DND-41 (cell line): ENCODE results near the gene KLK12.

Experiments used
- EZH2 ChIP-seq: IDR thresholded peaks from 3 replicates; pipeline ENCODE4 v1.6.1; 2012; ENCODE audit warnings: borderline replicate concordance, low read depth, mild to moderate bottlenecking, moderate library complexity, low read length, inconsistent platforms; ENCODE audit not compliant: severe bottlenecking
- TF ChIP-seq, protein P1 (sequence below): IDR thresholded peaks from 2 replicates; pipeline ENCODE4 v1.5.1; 2012; ENCODE audit warnings: borderline replicate concordance, low read length, moderate library complexity, mild to moderate bottlenecking; ENCODE audit not compliant: poor library complexity, severe bottlenecking; ENCODE audit errors: extremely low read depth

- TF ChIP-seq, protein P1, sequence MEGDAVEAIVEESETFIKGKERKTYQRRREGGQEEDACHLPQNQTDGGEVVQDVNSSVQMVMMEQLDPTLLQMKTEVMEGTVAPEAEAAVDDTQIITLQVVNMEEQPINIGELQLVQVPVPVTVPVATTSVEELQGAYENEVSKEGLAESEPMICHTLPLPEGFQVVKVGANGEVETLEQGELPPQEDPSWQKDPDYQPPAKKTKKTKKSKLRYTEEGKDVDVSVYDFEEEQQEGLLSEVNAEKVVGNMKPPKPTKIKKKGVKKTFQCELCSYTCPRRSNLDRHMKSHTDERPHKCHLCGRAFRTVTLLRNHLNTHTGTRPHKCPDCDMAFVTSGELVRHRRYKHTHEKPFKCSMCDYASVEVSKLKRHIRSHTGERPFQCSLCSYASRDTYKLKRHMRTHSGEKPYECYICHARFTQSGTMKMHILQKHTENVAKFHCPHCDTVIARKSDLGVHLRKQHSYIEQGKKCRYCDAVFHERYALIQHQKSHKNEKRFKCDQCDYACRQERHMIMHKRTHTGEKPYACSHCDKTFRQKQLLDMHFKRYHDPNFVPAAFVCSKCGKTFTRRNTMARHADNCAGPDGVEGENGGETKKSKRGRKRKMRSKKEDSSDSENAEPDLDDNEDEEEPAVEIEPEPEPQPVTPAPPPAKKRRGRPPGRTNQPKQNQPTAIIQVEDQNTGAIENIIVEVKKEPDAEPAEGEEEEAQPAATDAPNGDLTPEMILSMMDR, result no peak
- no peak for TF ChIP-seq EZH2
These were observed 43.3 kb upstream of the KLK12 start for GRCh38 chr19:51078104-51078503.
